GM21576 (cell line): ENCODE data around the gene PHYKPL.

Source experiments
- ATAC-seq: cut with Tn5 transposase; IDR thresholded peaks from one replicate; pipeline ENCODE4 v1.9.1; 2021; ENCODE audit warnings: mild to moderate bottlenecking, moderate library complexity; ENCODE audit not compliant: unreplicated experiment

PHYKPL gene

GRCh38 chr5:178224403-178224802, 8.2 kb downstream of the PHYKPL start:
- no peak for ATAC-seq

GRCh38 chr5:178223828-178224335, 8.7 kb downstream of the PHYKPL start:
- no peak for ATAC-seq

- ATAC-seq, result no peak
Observed at GRCh38 chr5:178223196-178223773, 9.3 kb downstream of the PHYKPL start.

- no peak for ATAC-seq
Observed at GRCh38 chr5:178222292-178222691, 10.3 kb downstream of the PHYKPL start.

- no peak for ATAC-seq
Observed at GRCh38 chr5:178221853-178222252, 10.7 kb downstream of the PHYKPL start.

GRCh38 chr5:178221282-178221681, 11.3 kb downstream of the PHYKPL start:
- ATAC-seq, result no peak

- ATAC-seq, result no peak
Observed at GRCh38 chr5:178218827-178219226, 13.8 kb downstream of the PHYKPL start.

GRCh38 chr5:178218237-178218776, 14.3 kb downstream of the PHYKPL start:
- ATAC-seq, result no peak

- no peak for ATAC-seq
Observed at GRCh38 chr5:178216779-178217178, 15.8 kb downstream of the PHYKPL start.

- ATAC-seq, result no peak
Observed at GRCh38 chr5:178216088-178216534, 16.5 kb downstream of the PHYKPL start.

- ATAC-seq, result no peak
Observed at GRCh38 chr5:178215280-178216002, 17.2 kb downstream of the PHYKPL start.

GRCh38 chr5:178214160-178214803, 18.3 kb downstream of the PHYKPL start:
- ATAC-seq, result no peak

- ATAC-seq, result no peak
Observed at GRCh38 chr5:178213748-178214151, 18.9 kb downstream of the PHYKPL start.

GRCh38 chr5:178213003-178213461, 19.6 kb downstream of the PHYKPL start:
- ATAC-seq, result no peak

- no peak for ATAC-seq
Observed at GRCh38 chr5:178212241-178213002, 20.2 kb downstream of the PHYKPL start.

- ATAC-seq, result no peak
Observed at GRCh38 chr5:178211095-178212048, 21.2 kb downstream of the PHYKPL start.

- no peak for ATAC-seq
Observed at GRCh38 chr5:178210686-178211085, 21.9 kb downstream of the PHYKPL start.

GRCh38 chr5:178210073-178210535, 22.5 kb downstream of the PHYKPL start:
- no peak for ATAC-seq

- ATAC-seq, result no peak
Observed at GRCh38 chr5:178209334-178210072, 23.1 kb downstream of the PHYKPL start.
